Subcutaneous abdominal adipose tissue (tissue), 5 donors: ENCODE data around the gene CCDC6.
"Not testable (repeated sequence)": the region's sequence is repeated elsewhere in the genome, so short reads cannot be mapped to it uniquely, and the experiment has no call there.

Experiments
- H3K27ac ChIP-seq: one replicate; pipeline ENCODE4 v1.7.0; 2013; ENCODE audit warnings: low read depth, mild to moderate bottlenecking, inconsistent platforms, low read length, moderate library complexity
- H3K27me3 ChIP-seq, 5 donors: one replicate each; pipeline ENCODE4 v1.7.0; 2013; ENCODE audit warnings: low read length in 5 of 5, inconsistent platforms in 1 of 5; ENCODE audit not compliant: control insufficient read depth in 5 of 5, insufficient read depth in 4 of 5
- H3K36me3 ChIP-seq, 5 donors: one replicate each; pipeline ENCODE4 v1.7.0; 2013; ENCODE audit warnings: low read length in 5 of 5; ENCODE audit not compliant: control insufficient read depth in 5 of 5, insufficient read depth in 5 of 5
- H3K4me1 ChIP-seq, 5 donors: one replicate each; pipeline ENCODE4 v1.7.0; 2013; ENCODE audit warnings: low read length in 5 of 5, mild to moderate bottlenecking in 3 of 5, moderate library complexity in 1 of 5; ENCODE audit not compliant: control insufficient read depth in 5 of 5, insufficient read depth in 5 of 5
- H3K4me3 ChIP-seq, 5 donors: one replicate each; pipeline ENCODE4 v1.7.0; 2013; ENCODE audit warnings: low read length in 5 of 5, low read depth in 1 of 5
- H3K9ac ChIP-seq, 5 donors: one replicate each; pipeline ENCODE4 v1.7.0; 2013; ENCODE audit warnings: low read length in 5 of 5, mild to moderate bottlenecking in 4 of 5, moderate library complexity in 3 of 5
- H3K9me3 ChIP-seq, 5 donors: one replicate each; pipeline ENCODE4 v1.7.0; 2013; ENCODE audit warnings: low read length in 5 of 5; ENCODE audit not compliant: control insufficient read depth in 5 of 5
- donor health status: healthy.
- donor health status: healthy.
- donor health status: healthy.
- donor health status: healthy.
- donor health status: healthy.

CCDC6 gene

DNA sequence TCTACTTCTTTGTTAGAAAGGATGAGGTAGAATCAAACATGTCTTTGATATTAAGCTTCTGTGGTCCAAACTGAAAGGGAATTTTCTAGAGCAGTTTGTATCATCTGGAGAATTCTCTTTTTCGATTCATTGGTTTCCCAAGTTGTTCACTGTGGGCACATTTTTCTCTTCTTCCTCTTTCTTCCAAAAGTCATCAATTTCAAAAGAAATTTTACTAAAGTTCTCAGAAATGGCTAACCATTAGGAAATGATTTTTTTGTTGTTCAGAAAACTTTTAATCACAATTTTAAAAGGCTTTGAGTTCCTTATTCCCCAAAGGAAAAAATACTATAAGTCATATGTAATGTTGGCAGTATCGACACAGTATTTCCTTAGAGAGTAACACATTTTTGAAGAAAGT, 28.3 kb upstream of the CCDC6 start:
- no peaks in the 10 kb centered on the region for H3K27me3 ChIP-seq
- no peak overlapping the region for H3K27ac ChIP-seq
- no peaks in the 10 kb centered on the region for H3K36me3 ChIP-seq
- H3K4me1 ChIP-seq, result no peaks in the 10 kb centered on the region
- peaks cover 0 to 3% (median 0%) of the 10 kb centered on the region in 5 donors for H3K9me3 ChIP-seq
- H3K9ac ChIP-seq, result no peak overlapping the region
- no peak overlapping the region for H3K4me3 ChIP-seq

DNA sequence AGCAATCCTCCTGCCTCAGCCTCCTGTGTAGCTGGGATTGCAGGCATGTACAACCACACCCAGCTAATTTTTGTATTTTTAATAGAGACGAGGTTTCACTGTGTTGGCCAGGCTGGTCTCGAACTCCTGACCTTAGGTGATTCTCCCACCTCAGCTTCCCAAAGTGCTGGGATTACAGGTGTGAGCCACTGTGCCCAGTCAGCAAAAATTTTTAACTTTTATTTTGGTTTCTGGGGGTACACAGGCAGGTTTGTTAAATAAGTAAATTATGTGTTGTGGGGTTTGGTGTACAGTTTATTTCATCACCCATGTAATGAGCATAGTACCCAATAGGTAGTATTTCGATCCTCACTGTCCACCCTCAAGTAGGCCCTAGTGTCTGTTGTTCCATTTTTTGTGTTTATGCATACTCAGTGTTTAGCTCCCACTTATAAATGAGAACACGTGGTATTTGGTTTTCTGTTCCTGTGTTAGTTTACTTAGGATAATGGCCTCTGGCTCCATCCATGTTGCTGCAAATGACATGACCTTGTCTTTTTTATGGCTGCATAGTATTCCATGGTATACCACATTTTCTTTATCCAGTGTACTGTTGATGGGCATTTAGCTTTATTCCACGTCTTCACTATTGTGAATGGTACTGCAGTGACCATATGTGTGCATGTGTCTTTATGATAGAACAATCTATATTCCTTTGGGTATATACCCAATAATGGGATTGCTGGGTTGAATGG, 24.6 kb upstream of the CCDC6 start:
- not testable (repeated sequence) for H3K4me1 ChIP-seq, H3K27ac ChIP-seq, H3K27me3 ChIP-seq, H3K4me3 ChIP-seq, H3K36me3 ChIP-seq, H3K9ac ChIP-seq, H3K9me3 ChIP-seq

DNA sequence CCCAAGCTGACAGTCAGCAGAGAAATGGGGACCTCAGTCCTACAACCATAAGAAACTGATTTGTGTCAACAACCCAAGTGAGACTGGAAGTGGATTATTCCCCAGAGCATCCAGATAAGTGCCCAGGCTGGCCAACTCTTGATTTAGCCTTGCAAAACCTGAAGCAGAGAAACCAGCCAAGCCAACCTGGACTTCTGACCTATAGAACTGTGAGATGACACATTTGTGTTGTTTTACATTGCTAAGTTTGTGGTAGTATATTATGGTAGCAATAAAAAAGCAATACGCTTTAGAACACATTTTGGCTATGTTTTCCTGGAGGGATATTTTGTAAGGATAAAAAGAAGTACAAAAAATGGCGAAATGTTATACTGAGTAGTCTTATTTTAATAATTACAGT, 19.7 kb upstream of the CCDC6 start:
- Histone ChIP-seq H3K4me3 (no peak overlapping the region), H3K4me1 (no peaks in the 10 kb centered on the region), H3K27me3 (no peaks in the 10 kb centered on the region), H3K36me3 (no peaks in the 10 kb centered on the region), H3K9ac (no peak overlapping the region), H3K27ac (no peak overlapping the region), H3K9me3 (peaks cover 0 to 22% (median 8%) of the 10 kb centered on the region in 5 donors)

DNA sequence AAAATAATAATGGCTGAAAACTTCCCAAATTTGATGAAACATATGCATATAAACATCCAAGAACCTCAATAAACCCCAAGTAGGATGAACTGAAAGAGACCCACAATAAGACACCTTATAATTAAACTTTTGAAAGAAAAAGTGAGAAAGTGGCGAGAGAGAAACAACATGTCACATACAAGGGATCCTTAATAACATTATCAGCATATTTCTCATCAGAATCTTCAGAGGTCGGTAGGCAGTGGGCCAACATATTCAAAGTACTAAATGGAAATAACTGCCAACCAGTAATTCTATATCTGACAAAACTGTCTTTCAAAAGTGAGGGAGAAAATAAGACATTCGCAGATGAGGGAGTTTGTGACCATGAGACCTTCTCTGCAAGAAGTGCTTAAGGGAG, 16.6 kb upstream of the CCDC6 start:
- peaks cover 0 to 21% (median 8%) of the 10 kb centered on the region in 5 donors for H3K9me3 ChIP-seq
- no peaks in the 10 kb centered on the region for H3K27me3 ChIP-seq
- no peak overlapping the region for H3K4me3 ChIP-seq
- H3K9ac ChIP-seq, result no peak overlapping the region
- H3K36me3 ChIP-seq, result no peaks in the 10 kb centered on the region
- H3K4me1 ChIP-seq, result no peaks in the 10 kb centered on the region
- no peak overlapping the region for H3K27ac ChIP-seq

DNA sequence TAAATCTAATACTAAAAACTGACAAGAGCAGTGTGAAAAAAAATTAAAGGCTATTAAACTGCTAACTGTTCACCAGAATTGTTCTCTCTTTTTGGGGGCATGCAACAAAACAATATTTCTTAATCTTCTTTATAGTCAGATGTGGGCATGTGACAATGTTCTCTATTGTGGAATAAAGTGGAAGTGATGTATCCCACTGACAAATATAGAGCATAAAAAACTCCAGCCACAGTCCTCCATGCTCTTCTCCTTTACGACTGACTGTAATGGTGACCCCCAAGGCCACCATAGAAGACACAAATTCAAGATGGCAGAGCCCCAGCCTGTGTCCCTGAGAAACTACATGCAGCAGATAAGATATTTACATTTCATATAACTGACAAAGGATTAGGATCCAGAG, 11.6 kb upstream of the CCDC6 start:
- Histone ChIP-seq H3K9ac (no peak overlapping the region), H3K27ac (no peak overlapping the region), H3K4me1 (no peaks in the 10 kb centered on the region), H3K9me3 (peaks cover 6 to 24% (median 9%) of the 10 kb centered on the region in 5 donors), H3K27me3 (no peaks in the 10 kb centered on the region), H3K36me3 (no peaks in the 10 kb centered on the region), H3K4me3 (no peak overlapping the region)

DNA sequence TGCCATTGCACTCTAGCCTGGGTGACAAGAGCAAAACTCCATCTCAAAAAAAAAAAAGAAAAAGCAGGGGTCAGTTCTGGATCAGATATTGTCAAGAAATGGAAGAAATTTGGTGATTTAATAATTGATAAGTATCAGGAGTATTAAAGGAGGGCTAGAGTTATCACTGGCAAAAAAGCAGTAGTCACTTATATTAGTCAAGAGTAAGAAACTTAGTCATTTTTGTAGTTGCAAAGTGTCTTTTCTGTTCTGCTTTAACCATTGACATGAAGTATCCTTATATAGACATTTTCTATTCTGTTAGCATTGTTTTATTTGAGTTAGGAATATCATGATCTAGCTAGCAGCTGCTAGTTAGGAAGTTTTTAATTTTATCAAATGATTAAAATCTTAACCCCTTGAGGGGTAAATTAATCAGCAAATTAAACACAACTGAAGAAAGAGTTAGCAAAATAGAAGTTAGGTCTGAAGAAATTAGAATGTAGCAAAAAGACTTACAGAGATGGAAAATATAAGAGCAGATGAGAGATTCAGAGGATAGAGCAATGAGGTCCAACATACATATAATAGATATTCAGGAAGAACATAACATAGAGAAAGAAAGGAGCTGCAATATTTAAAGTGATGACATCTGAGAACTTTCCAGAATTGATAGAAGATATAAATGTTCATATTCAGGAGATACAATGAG, 7.3 kb upstream of the CCDC6 start:
- Histone ChIP-seq H3K9me3 (peaks cover 6 to 10% (median 9%) of the 10 kb centered on the region in 5 donors), H3K27ac (no peak overlapping the region), H3K27me3 (no peaks in the 10 kb centered on the region), H3K9ac (no peak overlapping the region), H3K4me1 (peaks cover 0 to 3% (median under 1%) of the 10 kb centered on the region in 5 donors), H3K4me3 (no peak overlapping the region), H3K36me3 (no peaks in the 10 kb centered on the region)

DNA sequence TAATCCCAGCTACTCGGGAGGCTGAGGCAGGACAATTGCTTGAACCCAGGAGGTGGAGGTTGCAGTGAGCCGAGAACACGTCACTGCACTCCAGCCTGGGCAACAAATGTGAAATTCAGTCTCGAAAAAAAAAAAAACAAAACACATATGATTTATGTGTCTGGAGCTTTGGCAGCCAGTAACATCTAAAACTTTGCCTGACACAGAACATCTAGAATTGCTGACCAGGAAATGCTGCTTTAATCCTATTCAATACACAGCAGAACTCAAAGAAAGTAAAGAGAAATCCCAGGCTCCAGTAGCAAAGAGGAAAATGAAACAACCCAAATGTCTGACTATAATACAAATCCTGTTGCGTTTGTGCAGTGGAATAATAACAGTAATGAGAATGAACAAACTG, 4.5 kb upstream of the CCDC6 start:
- Histone ChIP-seq H3K27ac (no peak overlapping the region), H3K4me1 (peaks cover 0 to 22% (median 17%) of the 10 kb centered on the region in 5 donors), H3K36me3 (no peaks in the 10 kb centered on the region), H3K9me3 (peaks cover 6 to 10% (median 9%) of the 10 kb centered on the region in 5 donors), H3K9ac (no peak overlapping the region), H3K27me3 (no peaks in the 10 kb centered on the region), H3K4me3 (no peak overlapping the region)

DNA sequence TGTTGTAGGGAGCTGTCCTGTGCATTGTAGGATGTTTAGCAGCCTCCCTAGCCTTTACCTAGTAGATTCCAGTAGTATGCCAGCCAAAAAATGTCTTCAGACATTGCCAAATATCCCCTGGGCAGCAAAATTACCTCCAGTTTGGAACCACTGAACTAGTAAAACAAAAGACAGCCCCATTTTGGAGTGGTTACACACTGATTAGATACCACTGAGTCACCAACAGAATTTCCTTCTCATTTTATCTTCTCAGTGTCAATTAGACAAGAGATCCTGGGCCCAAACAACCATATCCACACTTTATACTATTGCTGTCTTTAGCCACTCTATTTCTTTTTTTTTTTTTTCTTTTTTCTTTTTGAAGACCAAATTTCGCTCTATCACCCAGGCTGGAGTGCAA, 3.5 kb upstream of the CCDC6 start:
- Histone ChIP-seq H3K4me1 (peaks cover 3 to 30% (median 28%) of the 10 kb centered on the region in 5 donors), H3K36me3 (no peaks in the 10 kb centered on the region)

DNA sequence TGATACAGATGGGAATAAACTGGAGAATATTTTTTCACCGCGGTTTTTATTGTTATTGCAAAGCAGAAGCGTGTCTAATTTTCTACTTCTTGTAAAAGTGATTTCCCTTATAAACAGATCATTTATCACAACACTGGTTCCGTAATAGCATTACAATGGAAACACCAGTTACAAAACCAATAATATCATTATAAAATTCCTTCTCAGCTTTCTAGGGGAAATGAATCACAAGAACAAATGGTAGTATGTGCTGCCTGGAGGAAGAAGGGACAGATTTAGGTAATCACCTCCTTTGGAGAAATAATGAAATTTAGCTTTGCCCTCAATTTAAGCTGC, 2.4 kb upstream of the CCDC6 start:
- H3K9ac ChIP-seq, result peak overlapping the region in 2 of 5 donors; percentile 62 to 77
- peaks cover 3 to 40% (median 38%) of the 10 kb centered on the region in 5 donors for H3K4me1 ChIP-seq
- peak overlapping the region; percentile 97 for H3K27ac ChIP-seq
- H3K27me3 ChIP-seq, result no peaks in the 10 kb centered on the region
- H3K36me3 ChIP-seq, result no peaks in the 10 kb centered on the region
- peaks cover 2 to 4% (median 3%) of the 10 kb centered on the region in 5 donors for H3K9me3 ChIP-seq
- H3K4me3 ChIP-seq, result peak overlapping the region in 4 of 5 donors; percentile 83 to 98 (median 90)

More for the DNA sequence above, 3.5 kb upstream of the CCDC6 start:
- no peak overlapping the region for H3K4me3 ChIP-seq
- H3K9me3 ChIP-seq, result peaks cover 6 to 10% (median 9%) of the 10 kb centered on the region in 5 donors
- no peaks in the 10 kb centered on the region for H3K27me3 ChIP-seq
- H3K9ac ChIP-seq, result no peak overlapping the region
- H3K27ac ChIP-seq, result no peak overlapping the region
